ENCODE measurements around the gene ZNF800.

ZNF800 gene

GRCh38 chr7:127390817-127391590 lies 1.5 kb downstream of the ZNF800 start:
- no peak for DNase-seq

- no peak for DNase-seq
Observed at GRCh38 chr7:127390186-127390816, 2.2 kb downstream of the ZNF800 start.

- DNase-seq, result no peak
Observed at GRCh38 chr7:127389321-127389720, 3.2 kb downstream of the ZNF800 start.

- DNase-seq, result no peak
Observed at GRCh38 chr7:127387974-127388373, 4.5 kb downstream of the ZNF800 start.

- peak; percentile 16 for DNase-seq
Observed at GRCh38 chr7:127383123-127383835, 9.2 kb downstream of the ZNF800 start.

- no peak for DNase-seq
Observed at GRCh38 chr7:127382301-127383085, 10.0 kb downstream of the ZNF800 start.

- DNase-seq, result no peak
Observed at GRCh38 chr7:127380479-127380878, 12.0 kb downstream of the ZNF800 start.

GRCh38 chr7:127379642-127380041 lies 12.9 kb downstream of the ZNF800 start:
- no peak for DNase-seq

GRCh38 chr7:127378537-127378936 lies 14.0 kb downstream of the ZNF800 start:
- no peak for DNase-seq

GRCh38 chr7:127377425-127377824 lies 15.1 kb downstream of the ZNF800 start:
- no peak for DNase-seq

- DNase-seq, result no peak
Observed at GRCh38 chr7:127375631-127376030, 16.9 kb downstream of the ZNF800 start.

- DNase-seq, result no peak
Observed at GRCh38 chr7:127367679-127368078, 24.8 kb downstream of the ZNF800 start.

GRCh38 chr7:127366680-127367079 lies 25.8 kb downstream of the ZNF800 start:
- no peak for DNase-seq

- DNase-seq, result no peak
Observed at GRCh38 chr7:127365957-127366315, 26.6 kb downstream of the ZNF800 start.

GRCh38 chr7:127365164-127365956 lies 27.1 kb downstream of the ZNF800 start:
- no peak for DNase-seq

GRCh38 chr7:127362364-127363027 lies 30.0 kb downstream of the ZNF800 start:
- DNase-seq, result no peak

GRCh38 chr7:127361736-127362135 lies 30.8 kb downstream of the ZNF800 start:
- DNase-seq, result no peak

- no peak for DNase-seq
Observed at GRCh38 chr7:127359011-127359410, 33.5 kb downstream of the ZNF800 start.

GRCh38 chr7:127353897-127354296 lies 38.6 kb downstream of the ZNF800 start:
- DNase-seq, result no peak

- no peak for DNase-seq
Observed at GRCh38 chr7:127350586-127350985, 41.9 kb downstream of the ZNF800 start.

- no peak for DNase-seq
Observed at GRCh38 chr7:127349881-127350280, 42.6 kb downstream of the ZNF800 start.

GRCh38 chr7:127348247-127348631 lies 44.3 kb downstream of the ZNF800 start:
- DNase-seq, result no peak

All from fibroblast of skin of back (primary cell).